Measurements from ENCODE around the gene TXNRD1.

The TXNRD1 gene

DNA sequence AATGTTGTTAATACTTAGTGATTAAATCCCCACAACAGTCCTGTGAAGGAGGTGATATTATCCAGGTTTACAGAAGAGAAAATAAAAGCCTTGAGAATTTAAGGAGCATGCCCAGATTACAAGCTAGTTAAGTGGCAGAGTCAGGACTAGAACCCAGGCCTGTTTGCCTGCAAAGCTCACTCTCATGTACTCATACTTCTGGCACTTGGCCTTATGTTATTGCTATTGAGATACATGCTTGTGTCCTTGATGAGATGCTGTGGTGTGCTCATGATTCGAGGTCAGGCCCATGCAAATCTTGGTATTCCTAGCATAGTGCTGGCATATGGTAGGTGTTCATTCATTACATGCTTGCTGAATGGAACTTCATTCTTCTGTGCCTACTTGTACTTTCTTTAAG lies 80.4 kb downstream of the TXNRD1 start:
- H3K9me3 ChIP-seq (ENCODE audit: severe bottlenecking) = no peaks in the 10 kb centered on the region
- peaks cover 93% of the 10 kb centered on the region for H3K36me3 ChIP-seq (ENCODE audit: low read depth)
- H3K4me1 ChIP-seq (ENCODE audit: insufficient read depth, poor library complexity, severe bottlenecking) = peaks cover 8% of the 10 kb centered on the region
- no peaks in the 10 kb centered on the region for H3K27me3 ChIP-seq (ENCODE audit: insufficient read depth, poor library complexity, severe bottlenecking)
- no peak overlapping the region for H3K27ac ChIP-seq (ENCODE audit: poor library complexity, severe bottlenecking)
- DNase-seq (ENCODE audit: low spot score) = no peak
- TF ChIP-seq, protein P1, sequence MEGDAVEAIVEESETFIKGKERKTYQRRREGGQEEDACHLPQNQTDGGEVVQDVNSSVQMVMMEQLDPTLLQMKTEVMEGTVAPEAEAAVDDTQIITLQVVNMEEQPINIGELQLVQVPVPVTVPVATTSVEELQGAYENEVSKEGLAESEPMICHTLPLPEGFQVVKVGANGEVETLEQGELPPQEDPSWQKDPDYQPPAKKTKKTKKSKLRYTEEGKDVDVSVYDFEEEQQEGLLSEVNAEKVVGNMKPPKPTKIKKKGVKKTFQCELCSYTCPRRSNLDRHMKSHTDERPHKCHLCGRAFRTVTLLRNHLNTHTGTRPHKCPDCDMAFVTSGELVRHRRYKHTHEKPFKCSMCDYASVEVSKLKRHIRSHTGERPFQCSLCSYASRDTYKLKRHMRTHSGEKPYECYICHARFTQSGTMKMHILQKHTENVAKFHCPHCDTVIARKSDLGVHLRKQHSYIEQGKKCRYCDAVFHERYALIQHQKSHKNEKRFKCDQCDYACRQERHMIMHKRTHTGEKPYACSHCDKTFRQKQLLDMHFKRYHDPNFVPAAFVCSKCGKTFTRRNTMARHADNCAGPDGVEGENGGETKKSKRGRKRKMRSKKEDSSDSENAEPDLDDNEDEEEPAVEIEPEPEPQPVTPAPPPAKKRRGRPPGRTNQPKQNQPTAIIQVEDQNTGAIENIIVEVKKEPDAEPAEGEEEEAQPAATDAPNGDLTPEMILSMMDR (IDR thresholded peaks at IDR 0.05; ENCODE audit: poor library complexity, severe bottlenecking) = no peak
- no peak overlapping the region for H3K4me3 ChIP-seq (ENCODE audit: severe bottlenecking)
- no peak for ATAC-seq (ENCODE audit: low read depth)

DNA sequence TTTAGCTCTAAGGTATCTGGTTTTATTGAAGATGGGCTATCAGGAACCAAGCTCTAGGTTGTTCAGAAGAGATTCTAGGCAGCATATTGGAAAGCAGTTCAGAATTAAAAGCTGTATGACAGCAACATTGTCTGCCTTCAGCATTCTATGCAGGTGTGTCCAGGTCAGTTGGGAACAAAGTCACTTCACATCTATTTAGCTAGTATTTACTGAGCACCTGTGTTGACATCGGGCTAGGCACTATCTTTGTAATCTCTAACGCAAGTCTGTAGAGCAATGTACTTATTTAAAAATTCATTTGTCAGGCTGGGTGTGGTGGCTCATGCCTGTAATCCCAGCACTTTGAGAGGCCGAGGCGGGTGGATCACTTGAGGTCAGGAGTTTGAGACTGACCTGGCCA lies 81.1 kb downstream of the TXNRD1 start:
- ATAC-seq (ENCODE audit: low read depth) (no peak), DNase-seq (ENCODE audit: low spot score) (no peak)
- Histone ChIP-seq H3K9me3 (ENCODE audit: severe bottlenecking) (no peaks in the 10 kb centered on the region), H3K36me3 (ENCODE audit: low read depth) (peaks cover 89% of the 10 kb centered on the region), H3K27me3 (ENCODE audit: insufficient read depth, poor library complexity, severe bottlenecking) (no peaks in the 10 kb centered on the region), H3K27ac (ENCODE audit: poor library complexity, severe bottlenecking) (no peak overlapping the region), H3K4me3 (ENCODE audit: severe bottlenecking) (no peak overlapping the region), H3K4me1 (ENCODE audit: insufficient read depth, poor library complexity, severe bottlenecking) (peaks cover 10% of the 10 kb centered on the region)
- TF ChIP-seq, protein P1 (IDR thresholded peaks at IDR 0.05; ENCODE audit: poor library complexity, severe bottlenecking) = no peak

DNA sequence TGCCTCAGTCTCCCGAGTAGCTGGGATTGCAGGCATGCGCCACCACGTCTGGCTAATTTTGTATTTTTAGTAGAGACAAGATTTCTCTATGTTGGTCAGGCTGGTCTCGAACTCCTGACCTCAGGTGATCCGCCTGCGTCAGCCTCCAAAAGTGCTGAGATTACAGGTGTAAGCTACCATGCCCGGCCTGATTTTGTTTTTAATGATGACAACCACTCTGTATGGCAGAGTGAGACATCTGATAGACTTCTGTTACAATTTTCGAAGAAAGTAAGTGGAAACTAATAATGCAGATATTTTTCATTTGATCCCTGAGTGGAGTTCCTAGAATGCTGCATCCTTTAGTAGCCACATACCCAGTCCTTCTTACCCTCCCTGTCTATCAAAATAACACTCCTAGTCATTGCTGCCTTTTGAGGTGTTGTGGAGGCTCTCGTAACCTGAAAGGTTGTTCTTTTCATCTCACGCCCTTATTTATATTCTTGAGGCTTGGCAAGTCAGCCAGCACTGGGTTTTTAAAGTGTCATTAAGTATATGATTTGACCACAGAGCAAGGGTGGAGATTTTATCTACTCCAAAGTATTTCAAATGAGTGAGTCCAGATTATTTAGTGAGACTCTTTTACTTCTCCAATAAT lies 82.0 kb downstream of the TXNRD1 start:
- DNase-seq (ENCODE audit: low spot score) (no peak), ATAC-seq (ENCODE audit: low read depth) (no peak)
- Histone ChIP-seq H3K4me1 (ENCODE audit: insufficient read depth, poor library complexity, severe bottlenecking) (peaks cover 12% of the 10 kb centered on the region), H3K9me3 (ENCODE audit: severe bottlenecking) (no peaks in the 10 kb centered on the region), H3K27ac (ENCODE audit: poor library complexity, severe bottlenecking) (no peak overlapping the region), H3K27me3 (ENCODE audit: insufficient read depth, poor library complexity, severe bottlenecking) (no peaks in the 10 kb centered on the region), H3K4me3 (ENCODE audit: severe bottlenecking) (no peak overlapping the region), H3K36me3 (ENCODE audit: low read depth) (peaks cover 84% of the 10 kb centered on the region)
- TF ChIP-seq, protein P1 (IDR thresholded peaks at IDR 0.05; ENCODE audit: poor library complexity, severe bottlenecking) = no peak

DNA sequence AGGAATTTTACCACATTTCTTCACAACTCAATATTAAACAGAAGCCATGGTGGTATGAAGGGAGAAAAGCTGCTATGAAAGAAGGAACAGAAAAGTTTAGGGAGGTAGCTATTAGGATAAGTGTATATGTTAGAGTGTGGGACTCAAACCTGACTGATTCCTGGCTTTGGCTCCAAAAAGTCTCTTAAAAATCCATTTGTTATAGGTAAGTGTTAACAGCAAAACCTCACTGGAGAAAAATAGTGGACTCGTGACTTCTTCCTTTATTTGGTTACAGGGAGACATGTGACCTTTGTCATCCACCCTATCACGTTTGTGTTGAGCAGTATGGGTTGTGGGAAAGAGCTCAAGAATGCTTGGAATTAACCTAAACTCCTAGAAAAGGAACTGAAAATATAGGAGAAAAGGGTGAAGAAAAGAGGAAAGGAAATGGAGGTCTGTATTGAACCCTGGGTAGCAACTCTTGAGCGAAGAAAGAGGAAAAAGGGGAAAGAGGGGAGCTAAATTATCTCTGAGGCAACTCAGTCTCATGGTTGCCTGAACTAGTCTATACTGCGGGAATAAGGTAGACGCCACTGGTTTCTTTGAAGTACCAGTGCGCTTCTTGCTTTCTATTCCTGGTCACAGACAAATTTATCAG lies 84.4 kb downstream of the TXNRD1 start:
- TF ChIP-seq, protein P1 (IDR thresholded peaks at IDR 0.05; ENCODE audit: poor library complexity, severe bottlenecking) = no peak
- no peak overlapping the region for H3K4me3 ChIP-seq (ENCODE audit: severe bottlenecking)
- H3K27ac ChIP-seq (ENCODE audit: poor library complexity, severe bottlenecking) = no peak overlapping the region
- H3K9me3 ChIP-seq (ENCODE audit: severe bottlenecking) = no peaks in the 10 kb centered on the region
- no peak for DNase-seq (ENCODE audit: low spot score)
- peaks cover 78% of the 10 kb centered on the region for H3K36me3 ChIP-seq (ENCODE audit: low read depth)
- ATAC-seq (ENCODE audit: low read depth) = no peak
- peaks cover 26% of the 10 kb centered on the region for H3K4me1 ChIP-seq (ENCODE audit: insufficient read depth, poor library complexity, severe bottlenecking)
- H3K27me3 ChIP-seq (ENCODE audit: insufficient read depth, poor library complexity, severe bottlenecking) = no peaks in the 10 kb centered on the region
